MM.1S (cell line): Measurements from ENCODE around the gene C2orf42.
"Not testable (repeated sequence)": the region's sequence is repeated elsewhere in the genome, so short reads cannot be mapped to it uniquely, and the experiment has no call there.

ENCODE experiments used
- DNase-seq: peaks from one replicate; pipeline ENCODE4 v3.0.0-alpha.2; 2015
- H2AFZ ChIP-seq: fragments of 300-600 bp; sonication (generic); 2 replicates; pipeline ENCODE4 v1.6.0; 2016; ENCODE audit warnings: antibody characterized with exemption, low read length
- H3F3A ChIP-seq: fragments of 300-600 bp; sonication (generic); 2 replicates; pipeline ENCODE4 v1.6.1; 2016; ENCODE audit warnings: mild to moderate bottlenecking, antibody characterized with exemption, low read length, moderate library complexity, mixed read lengths; ENCODE audit not compliant: insufficient read depth
- H3K27ac ChIP-seq: fragments of 300-600 bp; sonication (generic); 2 replicates; pipeline ENCODE4 v1.5.1; 2016; ENCODE audit warnings: mild to moderate bottlenecking, low read length
- H3K27me3 ChIP-seq: fragments of 300-600 bp; sonication (generic); replicated peaks from 2 replicates; pipeline ENCODE4 v1.6.0; 2016; ENCODE audit warnings: low read length; ENCODE audit not compliant: insufficient read depth
- H3K36me3 ChIP-seq: fragments of 300-600 bp; sonication (generic); replicated peaks from 2 replicates; pipeline ENCODE4 v1.6.1; 2016; ENCODE audit warnings: mild to moderate bottlenecking, low read length, mixed read lengths; ENCODE audit not compliant: insufficient read depth
- H3K4me1 ChIP-seq: fragments of 300-600 bp; sonication (generic); 2 replicates; pipeline ENCODE4 v1.6.1; 2016; ENCODE audit warnings: low read length, mixed read lengths
- H3K4me2 ChIP-seq: fragments of 300-600 bp; sonication (generic); 2 replicates; pipeline ENCODE4 v1.6.0; 2016; ENCODE audit warnings: low read depth, low read length
- H3K4me3 ChIP-seq: fragments of 300-600 bp; sonication (generic); 2 replicates; pipeline ENCODE4 v1.5.1; 2016; ENCODE audit warnings: low read length, mixed read lengths
- H3K79me2 ChIP-seq: fragments of 300-600 bp; sonication (generic); 2 replicates; pipeline ENCODE4 v1.6.1; 2016; ENCODE audit warnings: mixed run types, low read length, mixed read lengths
- H3K9ac ChIP-seq: fragments of 300-600 bp; sonication (generic); 2 replicates; pipeline ENCODE4 v1.6.1; 2016; ENCODE audit warnings: low read length, mixed read lengths
- H3K9me2 ChIP-seq: fragments of 300-600 bp; sonication (generic); replicated peaks from 2 replicates; pipeline ENCODE4 v1.6.1; 2016; ENCODE audit warnings: mild to moderate bottlenecking, low read length, mixed read lengths; ENCODE audit not compliant: insufficient read depth
- H3K9me3 ChIP-seq: fragments of 300-600 bp; sonication (generic); replicated peaks from 2 replicates; pipeline ENCODE4 v1.6.1; 2016; ENCODE audit warnings: mild to moderate bottlenecking, low read length, mixed read lengths; ENCODE audit not compliant: insufficient read depth
- H4K20me1 ChIP-seq: fragments of 300-600 bp; sonication (generic); 2 replicates; pipeline ENCODE4 v1.6.1; 2016; ENCODE audit warnings: mild to moderate bottlenecking, low read length, moderate library complexity, mixed read lengths; ENCODE audit not compliant: insufficient read depth
- EZH2 ChIP-seq: fragments of 300-600 bp; sonication (generic); optimal IDR thresholded peaks from 2 replicates; pipeline ENCODE3; 2017; ENCODE audit warnings: low read depth, mild to moderate bottlenecking, antibody characterized with exemption, low read length, mixed read lengths
- EZH2phosphoT487 ChIP-seq: fragments of 300-600 bp; sonication (generic); IDR thresholded peaks from 2 replicates; pipeline ENCODE4 v1.6.1; 2018; ENCODE audit warnings: antibody characterized with exemption, low read length
- TF ChIP-seq, protein P1 (sequence below): fragments of 300-600 bp; sonication (generic); IDR thresholded peaks from 2 replicates; pipeline ENCODE4 v1.5.1; 2016; ENCODE audit warnings: antibody characterized with exemption, low read length, mixed read lengths

Gene C2orf42

DNA sequence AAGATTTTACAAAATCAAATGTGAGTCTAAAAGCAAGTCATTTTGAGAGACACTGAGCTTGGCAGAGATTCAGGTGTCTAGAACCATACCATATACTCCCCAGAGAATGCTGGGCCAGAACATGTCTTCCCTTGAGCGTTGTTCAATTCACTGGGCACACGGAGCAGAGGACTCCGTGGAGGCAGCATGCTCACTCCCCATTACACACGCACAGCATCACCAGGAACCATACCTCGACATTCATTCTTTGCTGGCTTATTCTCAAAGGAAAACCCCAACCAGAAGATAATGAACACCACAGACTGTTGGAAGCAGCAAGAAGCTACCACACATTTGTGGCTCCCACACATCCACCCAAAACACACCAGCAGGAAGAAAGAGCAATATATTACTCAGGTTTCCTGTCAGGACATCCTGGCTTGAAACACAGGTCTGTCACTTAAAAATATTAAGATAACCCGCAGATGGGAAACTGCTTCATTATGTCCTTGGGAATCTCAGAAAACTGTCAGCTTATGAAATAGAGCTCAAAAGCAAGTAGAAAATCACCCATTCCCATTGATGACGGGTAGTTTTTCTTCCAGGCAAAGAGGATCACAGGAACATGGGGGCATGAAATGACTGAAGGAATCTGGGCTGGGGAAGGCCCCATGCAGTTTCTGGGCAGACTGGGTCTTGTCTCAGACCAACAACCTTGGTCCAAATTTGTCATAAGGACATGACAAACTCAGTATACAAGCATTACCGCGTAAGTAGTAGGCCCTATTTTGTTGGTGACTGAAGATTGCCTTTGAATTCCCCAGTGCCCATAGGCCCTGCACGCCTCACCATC lies 57.1 kb downstream of the C2orf42 start:
- H3K9me2 ChIP-seq = no peaks in the 10 kb centered on the region
- H3K4me1 ChIP-seq = peaks cover 11% of the 10 kb centered on the region
- H3K9ac ChIP-seq = no peak overlapping the region
- H3K4me2 ChIP-seq = peak overlapping the region; percentile 89; the same call in 1 of the 2 replicates
- TF ChIP-seq, protein P1, sequence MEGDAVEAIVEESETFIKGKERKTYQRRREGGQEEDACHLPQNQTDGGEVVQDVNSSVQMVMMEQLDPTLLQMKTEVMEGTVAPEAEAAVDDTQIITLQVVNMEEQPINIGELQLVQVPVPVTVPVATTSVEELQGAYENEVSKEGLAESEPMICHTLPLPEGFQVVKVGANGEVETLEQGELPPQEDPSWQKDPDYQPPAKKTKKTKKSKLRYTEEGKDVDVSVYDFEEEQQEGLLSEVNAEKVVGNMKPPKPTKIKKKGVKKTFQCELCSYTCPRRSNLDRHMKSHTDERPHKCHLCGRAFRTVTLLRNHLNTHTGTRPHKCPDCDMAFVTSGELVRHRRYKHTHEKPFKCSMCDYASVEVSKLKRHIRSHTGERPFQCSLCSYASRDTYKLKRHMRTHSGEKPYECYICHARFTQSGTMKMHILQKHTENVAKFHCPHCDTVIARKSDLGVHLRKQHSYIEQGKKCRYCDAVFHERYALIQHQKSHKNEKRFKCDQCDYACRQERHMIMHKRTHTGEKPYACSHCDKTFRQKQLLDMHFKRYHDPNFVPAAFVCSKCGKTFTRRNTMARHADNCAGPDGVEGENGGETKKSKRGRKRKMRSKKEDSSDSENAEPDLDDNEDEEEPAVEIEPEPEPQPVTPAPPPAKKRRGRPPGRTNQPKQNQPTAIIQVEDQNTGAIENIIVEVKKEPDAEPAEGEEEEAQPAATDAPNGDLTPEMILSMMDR = no peak
- TF ChIP-seq EZH2 (no peak), EZH2phosphoT487 (no peak)
- no peaks in the 10 kb centered on the region for H3K27me3 ChIP-seq
- H3K4me3 ChIP-seq = no peak overlapping the region
- H3K79me2 ChIP-seq = no peaks in the 10 kb centered on the region
- H4K20me1 ChIP-seq = no peaks in the 10 kb centered on the region
- H3K27ac ChIP-seq = no peak overlapping the region
- H3K9me3 ChIP-seq = no peaks in the 10 kb centered on the region
- peak overlapping the region; percentile 66 for H2AFZ ChIP-seq
- H3F3A ChIP-seq = peaks cover 9% of the 10 kb centered on the region
- DNase-seq = no peak
- H3K36me3 ChIP-seq = no peaks in the 10 kb centered on the region

DNA sequence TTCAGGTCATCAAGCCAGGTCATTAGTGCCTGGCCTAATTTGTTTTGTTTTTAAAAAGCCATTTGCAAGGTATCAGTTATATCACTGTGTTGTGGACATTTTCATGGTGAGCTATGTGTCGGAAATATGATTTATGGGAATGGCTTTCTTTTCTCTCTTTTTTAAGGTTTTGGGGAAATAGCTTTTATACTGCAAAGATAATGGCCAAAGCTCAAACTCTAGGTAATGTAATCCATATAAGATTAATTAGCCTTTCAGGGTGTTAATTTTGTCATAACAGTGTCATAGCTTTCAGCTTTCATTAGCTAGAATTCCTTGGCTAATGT lies 57.7 kb downstream of the C2orf42 start:
- H3K4me1 ChIP-seq = peaks cover 14% of the 10 kb centered on the region
- no peaks in the 10 kb centered on the region for H4K20me1 ChIP-seq
- peak overlapping the region; percentile 49 for H3K4me3 ChIP-seq
- H3K27me3 ChIP-seq = no peaks in the 10 kb centered on the region
- no peaks in the 10 kb centered on the region for H3K36me3 ChIP-seq
- H3K9ac ChIP-seq = peak overlapping the region; percentile 80
- peak overlapping the region; percentile 82 for H3K27ac ChIP-seq
- peaks cover 11% of the 10 kb centered on the region for H3F3A ChIP-seq
- DNase-seq = no peak
- peak overlapping the region; percentile 89 for H3K4me2 ChIP-seq
- no peaks in the 10 kb centered on the region for H3K9me3 ChIP-seq
- H3K9me2 ChIP-seq = no peaks in the 10 kb centered on the region
- H2AFZ ChIP-seq = peak overlapping the region; percentile 66
- H3K79me2 ChIP-seq = no peaks in the 10 kb centered on the region
- TF ChIP-seq, protein P1 = no peak
- TF ChIP-seq EZH2 (no peak), EZH2phosphoT487 (no peak)

DNA sequence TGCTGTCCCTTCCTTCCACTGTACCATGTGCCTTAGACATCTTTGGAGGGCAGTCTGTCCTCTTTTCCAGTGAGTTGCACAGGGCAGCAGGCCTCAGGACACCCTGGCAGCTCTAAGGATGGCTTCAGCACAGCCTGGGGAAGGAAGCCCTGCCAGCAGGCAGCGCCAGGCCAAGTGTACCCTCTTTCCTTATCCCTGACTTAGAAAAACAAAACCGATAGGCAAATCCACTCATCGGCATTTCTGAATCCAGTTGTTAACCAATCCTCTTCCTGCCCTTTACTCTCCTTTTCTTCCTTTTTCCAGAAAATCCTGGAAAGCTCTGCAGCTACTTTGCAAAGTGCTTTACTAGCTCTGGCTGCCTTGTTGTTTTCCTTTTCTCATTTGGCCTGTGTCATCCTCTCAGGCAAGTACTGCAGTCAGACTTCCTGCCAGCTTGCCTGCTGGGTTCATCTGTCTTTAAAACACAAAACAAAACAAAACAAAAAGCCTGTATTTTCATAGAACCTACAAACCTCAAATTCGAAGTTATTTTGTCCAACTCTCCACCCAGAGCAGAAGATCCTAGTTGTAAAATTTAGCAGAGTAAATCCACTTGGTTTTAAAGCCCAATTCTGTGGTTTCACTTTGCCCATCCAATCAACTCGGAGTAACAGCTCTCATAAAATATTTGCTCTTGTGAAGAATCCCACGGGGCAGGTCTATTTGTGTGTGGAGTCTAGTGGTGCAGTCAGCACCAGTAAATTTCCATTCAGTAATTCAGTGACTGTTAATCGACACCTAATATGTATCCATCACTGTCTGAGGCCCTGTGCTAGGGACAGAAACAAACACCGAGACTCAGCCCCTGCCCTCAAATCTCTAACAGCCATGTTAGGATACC lies 58.3 kb downstream of the C2orf42 start:
- peak; percentile 67 for DNase-seq
- Histone ChIP-seq H3K79me2 (no peaks in the 10 kb centered on the region), H3K9me3 (no peaks in the 10 kb centered on the region), H3K4me3 (peak overlapping the region; percentile 49), H3K9me2 (no peaks in the 10 kb centered on the region), H4K20me1 (no peaks in the 10 kb centered on the region), H3K4me2 (peak overlapping the region; percentile 89), H3F3A (peaks cover 13% of the 10 kb centered on the region), H3K4me1 (peaks cover 20% of the 10 kb centered on the region), H3K9ac (peak overlapping the region; percentile 80), H3K27me3 (no peaks in the 10 kb centered on the region), H3K36me3 (no peaks in the 10 kb centered on the region), H3K27ac (peak overlapping the region; percentile 82), H2AFZ (peak overlapping the region; percentile 66)
- TF ChIP-seq EZH2phosphoT487 (no peak), EZH2 (no peak)
- TF ChIP-seq, protein P1 = no peak

DNA sequence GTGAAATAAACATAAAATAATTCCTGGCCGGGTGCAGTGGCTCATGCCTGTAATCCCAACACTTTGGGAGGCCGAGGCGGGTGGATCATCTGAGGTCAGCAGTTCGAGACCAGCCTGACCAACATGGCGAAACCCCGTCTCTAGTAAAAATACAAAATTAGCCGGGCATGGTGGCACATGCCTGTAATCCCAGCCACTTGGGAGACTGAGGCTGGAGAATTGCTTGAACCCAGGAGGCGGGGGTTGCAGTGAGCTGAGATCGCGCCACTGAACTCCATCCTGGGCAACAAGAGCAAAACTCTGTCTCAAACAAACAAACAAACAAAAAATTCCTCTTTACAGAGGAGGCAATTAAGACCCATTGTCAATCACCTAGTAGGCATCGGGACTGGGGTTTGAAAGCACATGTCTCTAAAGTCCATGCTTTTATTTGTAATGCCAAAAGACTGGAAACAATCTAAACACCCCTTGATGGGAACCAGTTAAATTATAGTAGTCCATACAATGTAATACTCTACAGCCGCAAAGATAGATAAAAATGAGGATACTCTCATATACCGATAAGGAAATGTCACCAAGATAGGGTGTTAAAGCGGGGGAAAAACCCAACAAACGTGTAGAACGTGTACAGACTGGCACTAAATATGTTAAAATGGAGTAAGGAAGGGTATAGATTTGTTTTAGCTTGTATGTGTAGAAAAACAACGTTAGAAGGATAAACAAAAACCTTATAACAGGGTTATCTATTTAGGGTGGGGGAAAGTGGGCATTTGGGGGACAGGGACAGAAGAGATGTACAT lies 59.3 kb downstream of the C2orf42 start:
- Histone ChIP-seq H3K4me3 (peak overlapping the region; percentile 49; the same call in 1 of the 2 replicates), H3K4me2 (peak overlapping the region; percentile 89), H3K9ac (peak overlapping the region; percentile 80; the same call in 1 of the 2 replicates), H3F3A (peaks cover 13% of the 10 kb centered on the region), H3K27ac (peak overlapping the region; percentile 82; the same call in 1 of the 2 replicates), H3K4me1 (peaks cover 25% of the 10 kb centered on the region)
- not testable (repeated sequence) for H3K36me3 ChIP-seq, H3K27me3 ChIP-seq, H2AFZ ChIP-seq, H3K9me2 ChIP-seq, H3K79me2 ChIP-seq, H4K20me1 ChIP-seq, H3K9me3 ChIP-seq, DNase-seq
